HG03457 (cell line): ENCODE measurements around the gene TPX2.
"Not testable (repeated sequence)": the region's sequence is repeated elsewhere in the genome, so short reads cannot be mapped to it uniquely, and the experiment has no call there.

Source experiments
- ATAC-seq: cut with Tn5 transposase; IDR thresholded peaks from one replicate; pipeline ENCODE4 v1.9.1; 2021; ENCODE audit warnings: moderate number of reproducible peaks; ENCODE audit not compliant: unreplicated experiment

The TPX2 gene

DNA sequence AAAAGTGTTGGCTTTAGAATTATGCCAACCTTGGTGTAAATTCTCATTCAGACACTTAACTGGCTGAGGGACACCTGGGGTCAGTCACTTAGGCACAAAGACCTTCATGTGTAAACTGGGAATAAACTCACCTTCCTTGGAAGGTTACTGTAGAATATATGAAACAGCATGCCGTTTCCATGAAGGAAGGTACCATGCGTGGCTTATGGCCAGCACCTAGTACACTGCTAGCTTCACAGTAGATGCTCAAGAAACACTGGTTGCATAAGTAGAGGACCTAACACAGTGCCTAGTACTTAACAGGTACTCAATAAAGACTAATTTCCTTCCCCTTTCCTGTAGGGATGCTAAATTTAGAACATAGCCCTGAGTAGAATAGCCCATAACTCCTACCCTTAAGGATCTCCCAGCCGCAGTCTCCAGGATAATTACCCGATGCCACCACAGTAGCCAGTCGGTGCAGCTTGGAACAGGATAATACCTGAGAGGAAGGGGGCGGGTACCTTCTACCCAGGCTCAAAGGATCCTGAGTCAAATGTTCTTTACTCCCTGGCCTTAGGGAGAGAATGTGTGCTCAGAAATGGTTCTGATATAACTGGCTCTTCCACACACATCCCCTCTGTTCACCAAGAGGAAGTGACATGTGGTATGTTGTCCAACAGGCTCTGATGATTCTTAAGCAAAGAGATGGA is 20.0 kb upstream of the TPX2 start:
- ATAC-seq, result no peak

DNA sequence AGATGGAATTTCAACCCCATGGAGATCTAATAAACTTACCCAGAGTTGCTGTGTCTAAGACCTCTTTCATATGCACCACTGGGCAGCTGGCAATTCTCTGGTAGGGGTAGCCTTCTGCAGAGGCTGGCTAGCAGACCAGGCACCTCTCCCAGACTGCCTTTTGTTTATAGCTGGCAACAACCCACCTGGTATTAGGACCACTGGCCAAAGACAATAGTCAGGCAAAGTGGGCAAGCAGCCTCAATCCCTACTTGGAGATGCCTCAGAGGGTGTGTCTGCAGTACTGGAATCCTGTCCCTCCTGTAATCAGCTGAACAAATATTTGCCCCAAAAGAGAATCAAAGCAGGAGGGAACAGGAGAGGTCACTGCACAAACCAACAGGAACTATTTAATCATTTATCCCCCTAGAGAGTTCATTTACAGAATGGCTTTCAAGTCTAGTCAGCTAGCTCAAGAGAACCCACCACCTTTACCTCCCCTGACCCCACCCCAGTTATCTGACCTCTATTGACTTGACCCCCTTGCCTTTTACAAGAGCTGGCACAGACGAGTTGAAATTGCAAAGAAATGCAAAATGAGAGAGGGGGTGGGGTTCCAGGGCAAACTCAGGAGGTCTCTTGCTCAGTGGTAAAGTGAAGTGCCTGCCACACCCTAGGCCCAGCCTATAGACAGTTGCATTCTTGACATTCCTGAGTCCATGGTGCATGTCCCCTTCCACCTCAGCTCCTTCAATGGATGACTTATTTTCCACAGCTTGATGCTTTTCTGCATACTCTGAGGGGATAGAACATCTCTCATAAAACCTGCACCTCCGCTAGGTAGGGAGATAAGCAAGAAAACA is 19.2 kb upstream of the TPX2 start:
- no peak for ATAC-seq

DNA sequence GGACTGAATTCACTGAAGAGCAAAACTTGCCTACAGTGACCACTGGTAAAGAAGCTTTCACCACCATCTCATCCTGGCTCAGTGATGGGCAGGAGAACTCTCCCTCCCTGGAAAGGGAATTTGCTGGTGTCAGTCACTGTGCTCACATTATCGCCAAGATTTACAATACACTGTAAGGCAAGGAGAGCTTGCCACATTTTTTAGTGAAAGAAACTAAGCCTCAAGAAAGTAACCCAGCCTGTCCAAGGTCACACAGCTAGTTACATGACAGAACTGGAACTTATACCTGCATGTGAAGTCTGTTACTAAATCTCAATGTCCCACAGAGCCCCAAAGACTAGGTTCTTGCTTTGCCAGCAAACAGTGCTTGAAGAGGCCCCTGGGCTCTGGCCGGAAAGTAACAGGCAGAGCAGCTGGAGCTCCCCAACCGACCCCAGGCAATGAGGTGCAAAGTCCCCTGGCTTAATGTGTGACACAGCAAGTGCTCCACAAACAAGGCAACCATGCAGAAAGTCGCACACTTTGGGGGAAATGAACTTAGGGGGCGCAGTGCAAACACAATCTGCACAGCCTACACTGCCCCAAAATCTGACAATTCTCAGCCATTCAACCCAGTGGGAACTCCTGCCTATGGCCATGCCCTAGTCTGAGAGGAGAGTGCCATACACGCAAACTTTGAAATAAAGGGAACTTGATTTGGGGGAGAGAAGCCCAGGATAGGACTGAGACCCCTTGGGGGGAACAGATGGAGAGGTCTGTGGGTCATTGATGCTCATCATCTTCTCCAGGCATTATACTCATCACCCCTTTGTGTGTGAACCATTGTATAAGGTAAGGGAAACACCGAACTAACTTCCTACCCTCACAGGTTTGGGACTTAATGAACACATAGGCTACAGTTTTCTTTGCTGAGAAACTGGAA is 18.3 kb upstream of the TPX2 start:
- ATAC-seq, result no peak

DNA sequence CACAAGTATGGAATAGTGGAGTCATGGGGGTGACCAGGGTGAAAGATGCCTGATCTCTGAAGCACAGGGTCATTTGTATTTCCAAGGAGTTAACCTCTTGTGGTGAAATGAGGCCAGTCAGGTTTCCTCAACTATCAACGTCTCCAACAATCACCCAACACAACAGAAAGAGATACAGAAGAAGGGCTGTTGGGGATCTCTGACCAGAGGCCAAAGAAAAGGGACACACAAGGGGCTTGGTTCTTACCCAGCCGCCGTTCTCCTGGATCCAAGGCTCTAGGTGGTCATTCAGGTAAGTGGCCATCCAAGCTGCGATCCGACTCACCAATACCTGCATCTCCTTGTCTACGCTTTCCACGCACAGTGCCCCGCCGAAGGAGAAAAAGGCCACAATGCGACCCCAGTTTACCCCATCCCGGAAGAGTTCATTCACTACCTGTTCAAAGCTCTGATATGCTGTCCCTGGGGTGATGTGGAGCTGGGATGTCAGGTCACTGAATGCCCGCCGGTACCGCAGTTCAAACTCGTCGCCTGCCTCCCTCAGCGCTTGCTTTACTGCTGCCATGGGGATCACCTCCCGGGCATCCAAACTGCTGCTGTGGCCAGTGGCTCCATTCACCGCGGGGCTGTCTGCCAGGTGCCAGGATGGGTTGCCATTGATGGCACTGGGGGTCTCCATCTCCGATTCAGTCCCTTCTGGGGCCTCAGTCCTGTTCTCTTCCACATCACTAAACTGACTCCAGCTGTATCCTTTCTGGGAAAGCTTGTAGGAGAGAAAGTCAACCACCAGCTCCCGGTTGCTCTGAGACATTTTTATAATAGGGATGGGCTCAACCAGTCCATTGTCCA is 17.5 kb upstream of the TPX2 start:
- no peak for ATAC-seq

DNA sequence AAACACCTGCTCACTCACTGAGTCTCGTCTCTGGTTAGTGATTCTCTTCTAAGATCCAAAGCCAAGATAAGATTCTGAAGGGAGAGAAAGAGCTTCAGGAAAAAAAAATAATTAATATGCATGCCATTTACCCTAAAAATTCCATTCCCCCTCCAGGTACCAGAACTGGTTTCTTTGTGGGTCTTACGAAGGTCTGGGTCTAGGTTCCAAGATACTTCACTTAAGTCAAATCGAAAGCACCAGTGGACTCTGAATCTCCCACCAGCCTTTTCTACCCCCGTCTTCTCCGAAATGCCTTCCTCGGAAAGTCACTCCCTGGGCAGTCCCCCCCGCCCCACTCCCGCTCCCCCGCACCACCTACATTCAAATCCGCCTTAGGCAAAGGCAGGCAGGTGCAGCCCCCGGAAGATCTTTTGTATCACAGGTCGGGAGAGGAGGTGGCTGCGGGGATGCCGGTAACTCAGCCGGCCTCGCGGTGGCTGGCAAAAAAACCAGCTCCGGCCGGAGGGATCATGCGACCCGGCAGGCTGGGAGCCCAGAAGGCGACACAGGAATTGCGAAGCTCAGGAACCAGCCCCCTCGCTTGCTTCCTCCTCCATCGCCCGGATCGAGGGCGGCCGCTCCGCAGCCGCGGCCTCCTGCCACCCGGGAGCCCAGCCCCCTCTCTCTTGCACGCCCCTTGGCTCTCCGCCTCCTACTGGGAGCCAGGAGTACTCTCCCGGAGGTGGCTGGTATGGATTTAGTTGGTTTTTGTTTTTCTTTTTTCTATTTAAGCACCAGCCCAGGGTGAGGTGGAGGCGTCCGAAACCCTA is 16.6 kb upstream of the TPX2 start, which contains the start of gene BCL2L1:
Gene BCL2L1, minus strand, starts transcription at position 612 of the 812 bp plus-strand sequence. CDS start 650 bp downstream, outside the sequence.
- no peak for ATAC-seq

DNA sequence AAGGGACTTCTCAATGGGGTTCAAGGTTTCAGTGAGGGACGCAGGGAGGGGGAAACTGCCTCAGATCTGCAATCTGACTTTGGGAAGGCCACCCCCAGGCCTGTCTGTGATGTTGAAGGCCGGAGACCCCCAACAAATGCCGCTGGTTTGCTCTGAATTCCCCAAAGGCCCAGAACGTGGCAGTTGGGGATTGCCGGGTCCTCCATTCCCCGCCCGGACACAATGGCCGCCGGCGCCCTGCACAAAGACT is 16.1 kb upstream of the TPX2 start:
- no peak for ATAC-seq

DNA sequence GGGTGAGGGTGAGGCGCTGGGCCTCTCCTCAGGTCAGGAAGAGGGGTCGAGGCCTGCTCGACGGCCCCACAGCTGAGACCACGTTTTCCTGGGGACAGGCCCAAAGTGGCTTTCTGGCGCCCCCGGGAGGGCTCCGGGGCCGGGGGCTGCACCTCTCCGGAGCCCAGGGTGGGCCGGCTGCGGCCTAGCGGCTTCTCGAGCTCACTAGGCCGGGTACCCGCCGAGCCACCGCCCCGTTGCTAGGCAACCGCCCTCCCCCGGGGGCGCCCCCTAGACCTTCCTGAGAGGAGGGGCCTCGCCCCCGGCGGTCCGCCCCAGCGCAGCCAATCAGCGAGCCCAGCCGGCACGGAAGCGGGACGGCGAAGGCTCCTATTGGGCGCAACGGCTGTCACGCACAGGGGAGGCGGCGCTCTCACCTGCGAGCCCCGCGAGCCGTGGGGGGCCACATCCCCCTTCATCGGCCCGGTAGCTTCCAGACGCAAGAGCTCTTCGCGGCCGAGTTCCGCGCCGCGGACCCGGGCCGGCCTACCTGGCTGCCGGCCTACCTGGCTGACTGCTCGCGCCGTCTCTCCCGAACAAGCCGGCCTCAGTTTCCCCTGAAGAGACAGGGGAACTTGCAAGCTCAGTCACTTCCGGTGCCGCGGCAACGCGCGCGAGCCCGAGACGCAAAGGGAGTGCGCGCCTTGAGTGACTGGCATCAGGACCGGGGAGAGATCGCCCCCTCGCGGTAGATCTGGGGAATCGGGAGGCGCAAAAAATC is 15.6 kb upstream of the TPX2 start:
- ATAC-seq, result peak; percentile 79

DNA sequence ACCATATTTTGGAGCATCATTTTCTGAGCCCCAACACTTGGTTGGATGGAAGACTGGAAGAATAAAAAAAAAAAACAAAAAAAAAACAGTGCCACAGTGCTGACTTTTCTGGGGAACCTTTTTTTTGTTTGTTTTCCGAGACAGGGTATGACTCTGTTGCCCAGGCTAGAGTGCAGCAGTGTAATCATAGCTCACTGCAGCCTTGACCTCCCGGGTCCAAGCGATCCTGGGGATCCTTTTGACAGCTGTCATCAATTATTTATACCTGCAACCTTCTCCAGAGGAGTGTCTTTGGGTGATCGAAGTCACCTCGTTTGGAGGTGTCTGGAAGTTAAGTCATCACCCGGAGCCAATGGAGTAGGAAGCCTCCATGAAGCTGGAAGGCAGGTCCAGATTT is 7.8 kb upstream of the TPX2 start:
- no peak for ATAC-seq

DNA sequence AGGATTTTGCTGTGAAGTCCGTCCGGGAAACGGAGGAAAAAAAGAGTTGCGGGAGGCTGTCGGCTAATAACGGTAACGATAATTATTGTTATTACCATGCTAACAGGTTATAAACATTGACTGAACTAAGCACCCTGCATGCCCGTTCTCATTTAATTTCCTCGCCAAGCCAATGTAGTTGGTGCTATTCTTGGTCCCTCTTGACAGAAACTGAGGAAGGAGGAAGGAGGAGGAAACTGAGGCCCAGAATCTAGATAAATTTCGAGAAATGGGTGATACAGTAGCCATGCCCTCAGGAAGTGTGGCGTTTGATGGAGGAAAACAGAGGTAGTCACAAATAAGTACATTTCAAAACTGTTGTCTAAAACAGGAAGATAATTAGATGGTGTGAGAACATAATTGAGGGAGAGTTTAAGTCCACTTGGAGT is 474 bp downstream of the TPX2 start:
- ATAC-seq, result no peak

DNA sequence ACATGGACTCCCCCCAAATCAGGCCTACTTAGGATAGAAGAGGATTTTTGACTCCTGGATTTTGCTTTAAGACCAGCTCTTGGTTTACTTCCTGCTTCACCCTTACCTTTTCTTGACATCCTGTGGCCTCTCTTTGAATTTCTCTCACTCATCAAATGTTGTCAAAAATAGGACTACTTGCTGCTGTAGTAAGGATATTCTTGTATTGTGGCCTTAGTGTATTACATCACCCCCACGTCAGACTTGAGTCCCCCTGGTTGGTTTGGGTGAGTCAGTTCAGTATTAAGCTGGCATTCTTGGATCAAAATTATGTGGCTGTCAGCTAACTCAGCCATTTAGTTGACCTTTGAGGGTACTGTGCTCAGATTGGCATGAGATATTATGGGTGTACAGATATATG is 1.1 kb downstream of the TPX2 start:
- ATAC-seq, result no peak

DNA sequence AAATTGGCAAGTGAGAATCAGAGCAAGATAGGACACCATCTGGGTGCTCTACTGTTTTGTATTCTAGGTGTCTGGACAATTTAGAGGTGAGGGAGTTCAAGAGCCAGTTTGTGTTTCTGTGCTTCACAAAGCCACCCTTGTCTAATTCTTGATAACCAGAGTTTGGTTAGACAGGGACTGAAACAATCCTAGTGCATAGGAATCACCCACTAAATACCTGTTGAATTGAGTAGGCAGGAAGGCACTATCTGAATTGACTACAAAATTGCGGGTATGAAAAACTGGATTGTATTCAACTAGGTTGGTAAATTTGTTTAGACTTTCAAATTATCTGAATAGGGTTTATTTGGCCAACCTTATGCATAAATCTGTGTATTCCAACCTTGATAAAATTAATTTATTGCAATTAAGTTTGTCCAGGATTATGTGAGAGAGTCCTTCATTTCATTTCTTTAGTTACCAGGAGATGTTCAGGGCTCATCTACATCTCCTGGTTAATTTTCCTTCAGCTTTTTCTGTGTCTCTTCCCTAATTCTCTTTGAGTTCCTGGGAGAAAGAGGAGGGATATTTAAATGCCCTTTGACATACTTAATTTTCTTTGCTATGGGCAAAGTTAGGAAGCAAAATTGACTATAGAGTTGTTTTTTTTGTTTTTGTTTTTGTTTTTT is 1.7 kb downstream of the TPX2 start:
- no peak for ATAC-seq

DNA sequence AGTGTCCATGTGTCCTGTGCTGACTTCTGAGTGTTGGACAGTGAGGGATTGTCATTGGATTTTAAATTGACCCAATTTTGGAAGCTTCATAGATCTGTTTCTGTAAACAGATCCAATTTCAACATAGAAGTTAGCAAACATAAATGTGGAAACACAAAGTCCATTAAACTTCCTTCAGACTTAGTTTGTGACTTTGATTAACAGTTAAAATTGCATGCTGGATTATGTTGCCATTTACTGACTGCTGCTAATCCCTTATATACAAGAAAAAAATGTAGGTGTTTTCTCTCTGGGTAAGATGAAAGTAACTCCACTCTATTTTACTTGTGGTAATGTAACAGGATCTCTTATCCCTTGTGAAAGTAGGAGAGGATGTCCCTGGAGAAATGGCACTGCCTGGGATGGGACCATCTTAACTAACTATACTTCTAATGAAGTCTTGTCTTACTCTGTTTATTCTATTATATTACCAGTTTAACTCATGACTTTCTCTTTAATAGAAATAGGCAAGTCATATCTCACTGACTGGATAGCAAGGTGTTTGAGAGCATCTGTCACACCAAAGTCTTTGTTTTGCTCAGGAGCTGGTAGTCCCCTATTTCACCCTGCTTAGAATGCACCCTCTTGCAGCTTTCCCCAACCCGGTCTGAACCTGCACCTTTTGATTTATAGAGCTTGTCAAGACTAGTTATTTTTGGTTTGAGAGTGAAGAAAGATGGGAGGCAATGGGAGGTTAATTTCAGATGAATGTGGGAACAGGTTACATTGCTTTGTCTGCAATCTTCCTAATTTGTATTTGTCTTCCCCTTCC is 7.2 kb downstream of the TPX2 start:
- no peak for ATAC-seq

DNA sequence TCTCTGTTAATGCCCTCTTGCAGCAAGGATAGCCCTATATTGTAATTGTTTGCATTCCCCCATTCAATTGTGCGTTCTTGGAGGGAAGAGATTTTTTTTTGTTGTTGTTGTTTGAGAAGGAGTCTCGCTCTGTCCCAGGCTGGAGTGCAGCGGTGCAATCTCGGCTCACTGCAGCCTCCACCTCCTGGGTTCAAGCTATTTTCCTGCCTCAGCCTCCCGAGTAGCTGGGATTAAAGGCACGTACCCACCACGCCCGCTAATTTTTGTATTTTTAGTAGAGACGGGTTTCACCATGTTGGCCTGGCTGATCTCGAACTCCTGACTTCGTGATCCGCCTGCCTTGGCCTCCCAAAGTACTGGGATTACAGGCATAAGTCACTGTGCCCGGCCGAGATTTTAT is 7.9 kb downstream of the TPX2 start:
- ATAC-seq, result not testable (repeated sequence)

DNA sequence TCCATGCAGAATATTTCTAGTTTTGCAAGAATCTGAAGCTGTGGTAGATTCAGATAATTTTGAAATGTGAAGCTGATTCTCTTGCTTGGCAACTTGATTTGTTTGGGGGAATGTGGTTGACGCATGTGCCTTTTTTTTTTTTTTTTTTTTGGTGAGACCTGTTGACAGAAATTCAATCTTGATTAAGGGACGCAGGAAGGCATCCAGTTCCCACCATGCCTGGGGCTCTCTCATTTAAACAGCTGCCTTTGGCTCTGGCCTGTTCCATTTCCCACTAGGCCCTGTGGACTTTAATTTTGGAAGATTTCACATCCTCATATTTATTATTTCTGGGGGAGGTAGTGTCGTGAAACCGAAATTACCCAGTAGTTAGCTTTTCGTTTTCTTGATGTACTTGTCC is 8.6 kb downstream of the TPX2 start:
- ATAC-seq, result no peak

DNA sequence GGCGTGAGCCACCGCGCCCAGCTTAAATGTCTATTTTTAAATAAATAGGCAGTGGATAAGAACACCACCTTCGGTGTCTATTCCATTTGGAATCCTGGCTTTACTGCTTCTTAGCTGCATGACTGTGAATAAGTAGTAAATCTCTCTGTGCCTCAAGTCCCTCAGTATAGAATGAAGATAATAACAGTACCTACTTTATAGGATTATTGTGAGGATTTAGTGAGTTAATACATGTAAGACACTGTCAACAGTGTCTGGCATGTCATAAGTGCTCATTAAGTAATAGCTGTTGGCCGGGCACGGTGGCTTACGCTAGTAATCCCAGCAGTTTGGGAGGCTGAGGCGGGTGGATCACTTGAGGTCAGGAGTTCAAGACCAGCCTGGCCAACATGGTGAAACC is 10.1 kb downstream of the TPX2 start:
- no peak for ATAC-seq

DNA sequence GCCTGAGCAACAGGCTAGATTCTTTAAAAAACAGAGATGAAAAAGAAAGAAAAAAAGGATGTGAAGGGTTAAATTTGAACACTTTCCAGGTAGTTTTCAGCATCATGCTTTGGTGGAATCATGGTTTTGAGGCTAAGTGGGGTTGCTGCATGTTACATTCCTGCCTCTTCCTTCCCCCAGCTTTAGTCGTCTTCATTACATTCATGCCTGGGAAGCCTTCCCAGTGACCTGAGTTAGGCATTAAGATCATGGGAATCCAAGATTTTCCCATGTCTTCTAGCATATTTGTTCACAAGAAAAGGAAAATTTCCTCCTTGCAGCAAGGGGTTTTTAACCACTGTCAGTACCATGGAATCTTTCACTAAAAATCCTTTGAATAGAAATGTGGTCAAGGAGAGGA is 12.0 kb downstream of the TPX2 start:
- ATAC-seq, result no peak

DNA sequence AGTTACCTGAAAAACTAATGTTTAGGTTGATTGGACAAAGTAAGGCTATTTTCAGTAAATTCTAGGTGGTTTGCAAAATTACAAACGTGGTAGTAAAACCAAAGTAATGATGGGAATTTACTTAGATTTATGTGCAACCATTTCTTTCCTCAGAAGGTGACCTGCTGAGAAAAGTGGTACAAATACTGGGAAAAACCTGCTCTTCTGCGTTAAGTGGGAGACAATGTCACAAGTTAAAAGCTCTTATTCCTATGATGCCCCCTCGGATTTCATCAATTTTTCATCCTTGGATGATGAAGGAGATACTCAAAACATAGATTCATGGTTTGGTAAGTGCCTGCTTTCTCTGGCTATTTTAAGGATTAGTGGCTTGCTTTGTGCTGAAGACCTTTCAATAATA is 18.2 kb downstream of the TPX2 start:
- no peak for ATAC-seq

DNA sequence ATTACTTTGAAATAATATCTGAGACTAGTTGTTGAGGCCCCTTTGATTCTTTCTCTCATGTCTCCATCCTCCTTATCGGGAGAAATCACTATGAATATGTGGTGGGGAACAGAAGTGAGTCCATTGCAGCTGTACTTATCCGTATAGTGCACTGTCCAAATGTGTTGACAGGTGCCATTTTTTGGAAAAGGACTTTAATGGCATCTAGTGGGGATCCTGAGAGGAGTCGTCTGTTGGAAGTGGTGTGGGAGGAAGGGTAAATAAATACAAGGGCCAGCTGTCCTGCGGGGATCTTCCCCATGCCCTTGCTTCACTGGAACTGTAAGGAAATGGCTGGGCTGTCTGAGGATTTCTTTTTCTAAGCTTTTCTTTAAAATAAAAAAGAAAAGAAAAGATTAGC is 19.4 kb downstream of the TPX2 start:
- ATAC-seq, result no peak
